OCI-LY1 (cell line): ENCODE results near the gene PNPLA6.

ENCODE experiments used
- CTCF ChIP-seq: fragments of 200-600 bp; sonication (generic), shearing (Covaris generic); IDR thresholded peaks from 2 replicates; pipeline ENCODE4 v1.5.1; 2017; ENCODE audit warnings: mild to moderate bottlenecking, antibody characterized with exemption, low read length, moderate library complexity, mixed read lengths
- EZH2 ChIP-seq: fragments of 200-600 bp; sonication (generic), shearing (Covaris generic); IDR thresholded peaks from 2 replicates; pipeline ENCODE4 v1.8.0; 2017; ENCODE audit warnings: borderline replicate concordance, mixed run types, mild to moderate bottlenecking, antibody characterized with exemption, low read length, moderate library complexity, mixed read lengths

GRCh38 chr19:7529610-7530490 lies 5.7 kb upstream of the PNPLA6 start:
- TF ChIP-seq CTCF (no peak), EZH2 (no peak)
